Keratinocyte (primary cell): ENCODE data around the gene ZNF142. TPM values are rescaled to one million over a fixed set of nuclear protein-coding genes. Genes with fewer than 3 reads are reported as not detected.

Experiments
- DNase-seq: peaks from one replicate; pipeline ENCODE4 v3.0.0-alpha.2; 2011; ENCODE audit warnings: low read depth, missing footprints, low spot score
- FAIRE-seq: peaks from 2 replicates; lab custom pipeline; 2011; peaks lifted over from hg19 to GRCh38; lab: Jason Lieb, UNC
- H2AFZ ChIP-seq: 2 replicates; pipeline ENCODE4 v1.6.0; 2012; ENCODE audit warnings: low read length, control low read depth, inconsistent platforms; ENCODE audit not compliant: control insufficient read depth
- H3K27ac ChIP-seq: 2 replicates; pipeline ENCODE4 v1.5.1; 2011; ENCODE audit warnings: low read length; ENCODE audit not compliant: control insufficient read depth, insufficient read depth
- H3K27me3 ChIP-seq: 3 replicates; pipeline ENCODE4 v1.6.0; 2011; ENCODE audit warnings: low read length; ENCODE audit not compliant: control insufficient read depth, insufficient read depth; ENCODE audit errors: extremely low read depth
- H3K36me3 ChIP-seq, 2 experiments: 2 replicates in 1 of 2; 3 replicates in 1 of 2; pipeline ENCODE4 v1.5.1; 2011; ENCODE audit warnings: low read length in 2 of 2, mild to moderate bottlenecking in 1 of 2; ENCODE audit not compliant: control insufficient read depth in 2 of 2, insufficient read depth in 2 of 2; ENCODE audit errors: extremely low read depth in 1 of 2
- H3K4me1 ChIP-seq: 3 replicates; pipeline ENCODE4 v1.5.1; 2011; ENCODE audit warnings: low read length; ENCODE audit not compliant: control insufficient read depth, insufficient read depth; ENCODE audit errors: extremely low read depth
- H3K4me2 ChIP-seq: 3 replicates; pipeline ENCODE4 v1.6.0; 2011; ENCODE audit warnings: low read depth, low read length; ENCODE audit not compliant: control insufficient read depth, insufficient read depth; ENCODE audit errors: extremely low read depth
- H3K4me3 ChIP-seq, 3 experiments: fragments of 200-600 bp in 1 of 3; sonication (generic) in 1 of 3; 2 replicates in 2 of 3; 3 replicates in 1 of 3; pipeline ENCODE4 v1.5.1; 2011 to 2016; ENCODE audit warnings: low read length in 3 of 3, mild to moderate bottlenecking in 3 of 3, control low read depth in 2 of 3, inconsistent platforms in 1 of 3, low read depth in 1 of 3, mixed read lengths in 1 of 3, mixed run types in 1 of 3, moderate library complexity in 1 of 3; ENCODE audit not compliant: control insufficient read depth in 2 of 3, insufficient read depth in 2 of 3; ENCODE audit errors: extremely low read depth in 1 of 3
- H3K79me2 ChIP-seq: 2 replicates; pipeline ENCODE4 v1.6.0; 2012; ENCODE audit warnings: low read length; ENCODE audit not compliant: control insufficient read depth, insufficient read depth
- H3K9ac ChIP-seq: 3 replicates; pipeline ENCODE4 v1.6.0; 2011; ENCODE audit warnings: low read length; ENCODE audit not compliant: control insufficient read depth, insufficient read depth; ENCODE audit errors: extremely low read depth
- H3K9me1 ChIP-seq: 3 replicates; pipeline ENCODE4 v1.6.0; 2011; ENCODE audit warnings: low read length; ENCODE audit not compliant: control insufficient read depth, insufficient read depth; ENCODE audit errors: extremely low read depth
- H3K9me3 ChIP-seq: 2 replicates; pipeline ENCODE4 v1.5.1; 2012; ENCODE audit warnings: low read depth, low read length; ENCODE audit not compliant: control insufficient read depth
- H4K20me1 ChIP-seq: 3 replicates; pipeline ENCODE4 v1.6.0; 2011; ENCODE audit warnings: low read length; ENCODE audit not compliant: control insufficient read depth, insufficient read depth; ENCODE audit errors: extremely low read depth
- CTCF ChIP-seq, 3 experiments: IDR thresholded peaks in 1 of 3; conservative IDR thresholded peaks in 1 of 3; optimal IDR thresholded peaks in 1 of 3; 2 replicates in 2 of 3; 3 replicates in 1 of 3; pipeline versions ENCODE3 to v1.5.1; 2011; ENCODE audit warnings: low read length in 3 of 3, mild to moderate bottlenecking in 3 of 3, moderate library complexity in 2 of 3, control low read depth in 1 of 3, inconsistent platforms in 1 of 3; ENCODE audit not compliant: insufficient read depth in 2 of 3; ENCODE audit errors: extremely low read depth in 1 of 3
- EZH2 ChIP-seq: IDR thresholded peaks from one replicate; pipeline ENCODE4 v1.6.1; 2012; ENCODE audit warnings: inconsistent platforms, mild to moderate bottlenecking, low read length, moderate library complexity
- dilution Hi-C: fragments of 300-500 bp; cut with MboI; formaldehyde crosslinking; loops from one replicate; pipeline ENCODE4 v1.7.0; 2020; ENCODE audit warnings: low sequenced_read_pairs; ENCODE audit not compliant: extremely low pct_ligation_motif_present
- polyA plus RNA-seq, 5 experiments: library from polyadenylated mRNA; depleted of rRNA in 3 of 5; stranded (reverse) in 3 of 5; stranded (forward) in 1 of 5; unstranded in 1 of 5; fragments of >200 nt; gene quantifications; 1 replicate in 1 of 5; 2 replicates in 3 of 5; 3 replicates in 1 of 5; pipeline versions ENCODE4 v1.2.1 to v1.2.3, GENCODE V29; 2011 to 2012; ENCODE audit warnings: missing spikeins in 2 of 5, low read depth in 1 of 5, low replicate concordance in 1 of 5

The ZNF142 gene
- polyA plus RNA-seq, 1 donor (not counting 4 experiments of a cell fraction or from before 2014, with no cell fraction given): 4.5 TPM

DNA sequence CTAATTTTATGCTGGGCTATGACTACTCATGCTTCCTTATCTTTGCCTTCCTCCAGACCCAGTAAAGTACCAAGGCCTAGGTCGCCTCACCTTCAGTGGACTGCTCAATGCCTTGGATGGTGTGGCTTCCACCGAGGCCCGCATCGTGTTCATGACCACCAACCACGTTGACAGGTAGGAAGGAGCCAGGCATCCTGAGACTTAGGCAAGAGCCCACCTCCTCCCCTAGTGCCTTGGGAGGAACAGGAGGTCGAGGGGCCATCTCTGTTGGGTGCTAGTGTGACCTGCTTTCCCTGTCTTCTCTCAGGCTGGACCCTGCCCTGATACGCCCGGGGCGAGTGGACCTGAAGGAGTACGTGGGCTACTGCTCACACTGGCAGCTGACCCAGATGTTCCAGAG is 3.4 kb upstream of the ZNF142 start:
- no peak overlapping the region for H3K9ac ChIP-seq
- H3K4me3 ChIP-seq: no peak overlapping the region
- H3K79me2 ChIP-seq: peaks cover 30% of the 10 kb centered on the region
- FAIRE-seq (no peak), DNase-seq (no peak)
- H3K27ac ChIP-seq: no peak overlapping the region
- H3K4me1 ChIP-seq: peaks cover 11% of the 10 kb centered on the region
- H2AFZ ChIP-seq: no peak overlapping the region
- H3K9me3 ChIP-seq: no peaks in the 10 kb centered on the region
- H4K20me1 ChIP-seq: peaks cover 2% of the 10 kb centered on the region
- TF ChIP-seq EZH2 (no peak), CTCF (optimal IDR thresholded peaks at IDR 0.05 in 1 of 3, IDR thresholded peaks at IDR 0.05 in 1 of 3, conservative IDR thresholded peaks at IDR 0.05 in 1 of 3; ENCODE audit: extremely low read depth in 1 of 3, insufficient read depth in 2 of 3, low read length in 3 of 3) (no peak)
- H3K27me3 ChIP-seq: no peaks in the 10 kb centered on the region
- H3K4me2 ChIP-seq: no peak overlapping the region
- no peaks in the 10 kb centered on the region for H3K9me1 ChIP-seq
- peaks cover 37 to 43% of the 10 kb centered on the region in 2 experiments for H3K36me3 ChIP-seq
- dilution Hi-C loops: no loop called here

GRCh38 chr2:218662377-218662776 is 3.0 kb upstream of the ZNF142 start:
- Histone ChIP-seq H3K4me2 (no peak overlapping the region), H4K20me1 (peaks cover 2% of the 10 kb centered on the region), H3K36me3 (peaks cover 36 to 41% of the 10 kb centered on the region in 2 experiments), H3K27me3 (no peaks in the 10 kb centered on the region), H2AFZ (no peak overlapping the region), H3K4me3 (no peak overlapping the region), H3K9me1 (no peaks in the 10 kb centered on the region), H3K9me3 (no peaks in the 10 kb centered on the region), H3K9ac (no peak overlapping the region), H3K4me1 (peaks cover 11% of the 10 kb centered on the region), H3K27ac (no peak overlapping the region), H3K79me2 (peaks cover 33% of the 10 kb centered on the region)
- TF ChIP-seq EZH2 (no peak), CTCF (optimal IDR thresholded peaks at IDR 0.05 in 1 of 3, IDR thresholded peaks at IDR 0.05 in 1 of 3, conservative IDR thresholded peaks at IDR 0.05 in 1 of 3; ENCODE audit: extremely low read depth in 1 of 3, insufficient read depth in 2 of 3, low read length in 3 of 3) (no peak)
- FAIRE-seq (no peak), DNase-seq (no peak)
- dilution Hi-C loops: no loop called here
